Measurements from ENCODE around the gene ARHGAP44. TPM values are rescaled to one million over a fixed set of nuclear protein-coding genes. Genes with fewer than 3 reads are reported as not detected.

Gene ARHGAP44, protein sequence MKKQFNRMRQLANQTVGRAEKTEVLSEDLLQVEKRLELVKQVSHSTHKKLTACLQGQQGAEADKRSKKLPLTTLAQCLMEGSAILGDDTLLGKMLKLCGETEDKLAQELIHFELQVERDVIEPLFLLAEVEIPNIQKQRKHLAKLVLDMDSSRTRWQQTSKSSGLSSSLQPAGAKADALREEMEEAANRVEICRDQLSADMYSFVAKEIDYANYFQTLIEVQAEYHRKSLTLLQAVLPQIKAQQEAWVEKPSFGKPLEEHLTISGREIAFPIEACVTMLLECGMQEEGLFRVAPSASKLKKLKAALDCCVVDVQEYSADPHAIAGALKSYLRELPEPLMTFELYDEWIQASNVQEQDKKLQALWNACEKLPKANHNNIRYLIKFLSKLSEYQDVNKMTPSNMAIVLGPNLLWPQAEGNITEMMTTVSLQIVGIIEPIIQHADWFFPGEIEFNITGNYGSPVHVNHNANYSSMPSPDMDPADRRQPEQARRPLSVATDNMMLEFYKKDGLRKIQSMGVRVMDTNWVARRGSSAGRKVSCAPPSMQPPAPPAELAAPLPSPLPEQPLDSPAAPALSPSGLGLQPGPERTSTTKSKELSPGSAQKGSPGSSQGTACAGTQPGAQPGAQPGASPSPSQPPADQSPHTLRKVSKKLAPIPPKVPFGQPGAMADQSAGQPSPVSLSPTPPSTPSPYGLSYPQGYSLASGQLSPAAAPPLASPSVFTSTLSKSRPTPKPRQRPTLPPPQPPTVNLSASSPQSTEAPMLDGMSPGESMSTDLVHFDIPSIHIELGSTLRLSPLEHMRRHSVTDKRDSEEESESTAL
- total RNA-seq: 19.3 TPM

DNA sequence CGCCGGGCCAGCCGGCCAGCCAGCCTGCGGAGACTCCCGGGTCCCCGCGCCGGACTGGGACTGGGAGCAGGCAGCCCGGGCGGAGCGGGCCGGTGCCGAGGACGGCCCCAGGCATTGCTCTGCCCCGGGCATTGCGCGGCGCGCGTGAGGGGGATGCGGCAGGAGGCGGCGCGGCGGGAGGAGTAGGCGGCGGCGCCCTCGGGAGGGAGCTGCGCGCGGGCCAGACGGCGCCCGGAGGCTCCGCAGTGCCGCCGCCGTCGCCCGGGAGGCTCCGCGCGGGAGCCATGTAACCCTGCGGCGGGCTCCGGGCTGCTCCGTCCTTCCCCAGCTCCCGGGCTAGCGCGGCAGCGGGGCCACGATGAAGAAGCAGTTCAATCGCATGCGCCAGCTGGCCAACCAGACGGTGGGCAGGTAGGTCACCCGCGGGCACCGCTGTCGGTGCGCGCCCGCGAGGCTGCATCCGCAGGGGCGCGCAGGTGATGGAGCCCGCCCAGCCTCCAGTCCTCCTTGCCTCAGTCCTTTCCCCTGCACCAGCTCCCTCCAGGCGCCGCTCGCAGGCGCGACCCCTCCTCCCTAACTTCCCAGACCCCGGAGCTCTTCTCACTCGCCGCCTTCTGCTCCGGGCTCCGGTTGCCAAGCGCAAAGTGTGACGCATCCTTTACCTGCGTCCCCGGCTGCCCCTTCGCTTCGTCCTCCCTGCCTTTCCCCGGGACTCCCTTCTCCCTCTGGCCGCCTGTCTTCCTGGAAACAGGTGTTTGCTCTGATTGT is at the start of gene ARHGAP44:
Gene ARHGAP44, plus strand, starts transcription at position 18 of the 768 bp plus-strand sequence. Its CDS starts 341 bp downstream, at position 359.
- H3K27me3 ChIP-seq: no peaks in the 10 kb centered on the region
- TF ChIP-seq, protein P1, sequence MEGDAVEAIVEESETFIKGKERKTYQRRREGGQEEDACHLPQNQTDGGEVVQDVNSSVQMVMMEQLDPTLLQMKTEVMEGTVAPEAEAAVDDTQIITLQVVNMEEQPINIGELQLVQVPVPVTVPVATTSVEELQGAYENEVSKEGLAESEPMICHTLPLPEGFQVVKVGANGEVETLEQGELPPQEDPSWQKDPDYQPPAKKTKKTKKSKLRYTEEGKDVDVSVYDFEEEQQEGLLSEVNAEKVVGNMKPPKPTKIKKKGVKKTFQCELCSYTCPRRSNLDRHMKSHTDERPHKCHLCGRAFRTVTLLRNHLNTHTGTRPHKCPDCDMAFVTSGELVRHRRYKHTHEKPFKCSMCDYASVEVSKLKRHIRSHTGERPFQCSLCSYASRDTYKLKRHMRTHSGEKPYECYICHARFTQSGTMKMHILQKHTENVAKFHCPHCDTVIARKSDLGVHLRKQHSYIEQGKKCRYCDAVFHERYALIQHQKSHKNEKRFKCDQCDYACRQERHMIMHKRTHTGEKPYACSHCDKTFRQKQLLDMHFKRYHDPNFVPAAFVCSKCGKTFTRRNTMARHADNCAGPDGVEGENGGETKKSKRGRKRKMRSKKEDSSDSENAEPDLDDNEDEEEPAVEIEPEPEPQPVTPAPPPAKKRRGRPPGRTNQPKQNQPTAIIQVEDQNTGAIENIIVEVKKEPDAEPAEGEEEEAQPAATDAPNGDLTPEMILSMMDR (IDR thresholded peaks at IDR 0.05): no peak
- DNase-seq (ENCODE audit: low spot score in 2 of 2): peak in 1 of 2 donors; percentile 80
- H3K4me1 ChIP-seq: peaks cover 0 to 6% of the 10 kb centered on the region in 2 donors
- H3K9me3 ChIP-seq: no peaks in the 10 kb centered on the region
- H3K27ac ChIP-seq: peak within 1 kb of the TSS; percentile 49 to 81
- H3K4me3 ChIP-seq: peak within 1 kb of the TSS; percentile 72 to 74
- intact Hi-C loops (cut with DNase I): loop anchor here (10.0 kb wide), 1 partner anchor 225 kb away; the partner anchor contains the start of gene ELAC2
- H3K36me3 ChIP-seq: no peaks in the 10 kb centered on the region

DNA sequence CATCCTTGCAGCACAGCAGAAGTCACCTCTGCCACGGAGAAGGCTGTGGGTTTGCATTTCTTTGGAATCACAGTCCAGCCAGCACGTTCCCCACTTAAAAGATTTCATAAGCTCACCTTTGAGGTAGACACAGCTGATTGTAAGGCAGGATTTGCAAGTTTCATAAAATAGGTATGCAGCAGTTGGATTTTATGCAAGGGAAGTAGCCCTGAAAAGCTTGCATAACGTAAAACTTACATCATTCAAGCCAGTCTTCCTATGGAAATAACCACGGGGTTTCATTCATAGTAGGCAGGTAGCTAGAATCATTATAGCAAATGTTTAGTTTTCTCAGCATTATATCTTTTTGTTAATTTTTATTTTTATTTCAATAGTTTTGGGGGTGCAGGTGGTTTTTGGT is 49.8 kb upstream of the ARHGAP44 start:
- intact Hi-C loops (cut with DNase I): no loop called here
- peaks cover 0 to 11% of the 10 kb centered on the region in 2 donors for H3K4me1 ChIP-seq
- no peak overlapping the region for H3K27ac ChIP-seq

DNA sequence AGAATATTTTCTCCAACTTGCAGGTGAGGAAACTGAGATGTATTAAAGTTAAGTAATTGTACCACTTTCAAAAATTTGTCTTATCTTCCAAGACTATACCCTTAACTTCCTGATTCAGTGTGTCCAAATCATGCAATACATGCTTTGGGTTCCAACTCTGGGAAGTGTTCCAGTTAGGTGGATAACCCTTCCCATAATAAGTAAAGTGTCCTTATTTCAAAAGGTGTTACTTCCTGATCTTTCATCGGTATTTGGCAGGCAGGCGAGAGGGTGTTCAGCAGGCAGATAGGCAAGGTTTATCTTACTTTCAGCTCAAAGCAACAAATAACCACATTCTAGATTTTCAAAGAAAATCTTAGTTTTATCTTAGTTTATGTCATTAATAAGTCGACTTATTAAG is 46.3 kb upstream of the ARHGAP44 start:
- no peak for DNase-seq (ENCODE audit: low spot score in 2 of 2)
- intact Hi-C loops (cut with DNase I): loop anchor here (2.0 to 10.0 kb wide), 6 partner anchors 62 to 562 kb away; no protein-coding TSS in a partner anchor
- Histone ChIP-seq H3K36me3 (peaks cover 42 to 57% of the 10 kb centered on the region in 2 donors), H3K9me3 (no peaks in the 10 kb centered on the region), H3K4me3 (no peak overlapping the region), H3K27ac (no peak overlapping the region), H3K4me1 (peaks cover 0 to 11% of the 10 kb centered on the region in 2 donors), H3K27me3 (no peaks in the 10 kb centered on the region)
- TF ChIP-seq, protein P1 (IDR thresholded peaks at IDR 0.05): no peak

More for the DNA sequence above, 49.8 kb upstream of the ARHGAP44 start:
- DNase-seq (ENCODE audit: low spot score in 2 of 2): no peak
- TF ChIP-seq, protein P1 (IDR thresholded peaks at IDR 0.05): no peak
- H3K4me3 ChIP-seq: no peak overlapping the region
- H3K27me3 ChIP-seq: no peaks in the 10 kb centered on the region
- H3K9me3 ChIP-seq: no peaks in the 10 kb centered on the region
- peaks cover 57 to 58% of the 10 kb centered on the region in 2 donors for H3K36me3 ChIP-seq

DNA sequence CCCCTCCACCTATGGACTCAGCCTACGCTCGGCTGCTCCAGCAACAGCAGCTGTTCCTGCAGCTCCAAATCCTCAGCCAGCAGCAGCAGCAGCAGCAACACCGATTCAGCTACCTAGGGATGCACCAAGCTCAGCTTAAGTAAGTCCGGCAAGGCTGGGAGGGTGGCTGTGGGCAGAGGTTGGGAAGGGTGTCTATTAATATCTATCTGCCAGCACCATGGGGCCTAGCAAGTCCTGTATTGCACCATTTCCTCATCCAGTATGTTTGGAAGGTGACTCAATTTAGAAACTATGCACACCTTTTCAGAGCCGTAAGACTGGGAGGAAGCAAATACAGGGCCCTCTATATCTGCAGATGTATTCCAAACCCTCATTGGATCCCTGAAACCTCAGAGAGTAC is 45.0 kb upstream of the ARHGAP44 start:
- DNase-seq (ENCODE audit: low spot score in 2 of 2): no peak
- H3K36me3 ChIP-seq: peaks cover 29 to 59% of the 10 kb centered on the region in 2 donors
- H3K4me3 ChIP-seq: no peak overlapping the region
- TF ChIP-seq, protein P1 (IDR thresholded peaks at IDR 0.05): no peak
- intact Hi-C loops (cut with DNase I): loop anchor here (5.0 to 10.0 kb wide), 2 partner anchors 61 to 117 kb away; no protein-coding TSS in a partner anchor
- H3K9me3 ChIP-seq: no peaks in the 10 kb centered on the region
- no peaks in the 10 kb centered on the region for H3K27me3 ChIP-seq
- H3K27ac ChIP-seq: peak overlapping the region; percentile 46 to 49
- H3K4me1 ChIP-seq: peaks cover 0 to 11% of the 10 kb centered on the region in 2 donors

DNA sequence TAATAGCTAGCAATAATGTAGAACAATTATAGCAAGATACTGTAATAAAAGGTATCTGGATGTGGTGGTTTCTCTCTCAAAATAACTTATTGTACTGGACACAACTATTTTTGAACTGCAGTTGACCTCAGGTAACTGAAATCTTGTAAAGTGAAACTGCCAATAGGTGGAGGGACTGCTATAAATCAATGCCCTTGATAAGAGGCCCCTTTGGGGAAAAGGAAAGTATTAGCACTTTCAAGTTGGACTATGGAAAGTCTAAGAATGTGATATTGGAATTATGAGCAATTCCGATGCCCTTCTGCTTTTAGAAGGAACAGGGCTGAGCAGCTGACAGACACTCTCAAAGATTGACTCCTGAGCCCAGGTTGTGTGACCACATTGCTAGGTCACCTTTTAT is 44.5 kb upstream of the ARHGAP44 start:
- TF ChIP-seq, protein P1 (IDR thresholded peaks at IDR 0.05): no peak
- DNase-seq (ENCODE audit: low spot score in 2 of 2): no peak

More for the DNA sequence above, 44.5 kb upstream of the ARHGAP44 start:
- no peaks in the 10 kb centered on the region for H3K27me3 ChIP-seq
- H3K36me3 ChIP-seq: peaks cover 27 to 57% of the 10 kb centered on the region in 2 donors
- H3K4me3 ChIP-seq: no peak overlapping the region
- H3K4me1 ChIP-seq: peaks cover 0 to 11% of the 10 kb centered on the region in 2 donors
- peak overlapping the region; percentile 46 to 49 for H3K27ac ChIP-seq
- no peaks in the 10 kb centered on the region for H3K9me3 ChIP-seq
- intact Hi-C loops (cut with DNase I): loop anchor here (5.0 to 10.0 kb wide), 2 partner anchors 60 to 117 kb away; no protein-coding TSS in a partner anchor
